Kidney glomerular epithelial cell (primary cell): ENCODE measurements around the gene TOMT.
A peak's percentile ranks its signal among the peaks of the same experiment; 100 is the strongest.

ENCODE experiments used
- DNase-seq: peaks from one replicate; lab custom pipeline; 2025; lab: John Stamatoyannopoulos, UW

The TOMT gene, protein sequence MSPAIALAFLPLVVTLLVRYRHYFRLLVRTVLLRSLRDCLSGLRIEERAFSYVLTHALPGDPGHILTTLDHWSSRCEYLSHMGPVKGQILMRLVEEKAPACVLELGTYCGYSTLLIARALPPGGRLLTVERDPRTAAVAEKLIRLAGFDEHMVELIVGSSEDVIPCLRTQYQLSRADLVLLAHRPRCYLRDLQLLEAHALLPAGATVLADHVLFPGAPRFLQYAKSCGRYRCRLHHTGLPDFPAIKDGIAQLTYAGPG

DNA sequence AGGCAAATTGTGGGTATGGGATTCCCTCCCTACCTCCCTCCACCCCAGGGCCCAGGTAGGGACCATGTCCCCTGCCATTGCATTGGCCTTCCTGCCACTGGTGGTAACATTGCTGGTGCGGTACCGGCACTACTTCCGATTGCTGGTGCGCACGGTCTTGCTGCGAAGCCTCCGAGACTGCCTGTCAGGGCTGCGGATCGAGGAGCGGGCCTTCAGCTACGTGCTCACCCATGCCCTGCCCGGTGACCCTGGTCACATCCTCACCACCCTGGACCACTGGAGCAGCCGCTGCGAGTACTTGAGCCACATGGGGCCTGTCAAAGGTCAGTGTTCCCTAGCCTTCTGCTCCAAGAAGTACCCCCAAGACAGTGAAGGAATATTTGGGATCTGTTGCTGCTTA is at the start of gene TOMT:
Gene TOMT (plus strand): TSS at position 37 of the 400 bp plus-strand sequence. CDS start 28 bp downstream, at position 65.
- DNase-seq, result no peak

DNA sequence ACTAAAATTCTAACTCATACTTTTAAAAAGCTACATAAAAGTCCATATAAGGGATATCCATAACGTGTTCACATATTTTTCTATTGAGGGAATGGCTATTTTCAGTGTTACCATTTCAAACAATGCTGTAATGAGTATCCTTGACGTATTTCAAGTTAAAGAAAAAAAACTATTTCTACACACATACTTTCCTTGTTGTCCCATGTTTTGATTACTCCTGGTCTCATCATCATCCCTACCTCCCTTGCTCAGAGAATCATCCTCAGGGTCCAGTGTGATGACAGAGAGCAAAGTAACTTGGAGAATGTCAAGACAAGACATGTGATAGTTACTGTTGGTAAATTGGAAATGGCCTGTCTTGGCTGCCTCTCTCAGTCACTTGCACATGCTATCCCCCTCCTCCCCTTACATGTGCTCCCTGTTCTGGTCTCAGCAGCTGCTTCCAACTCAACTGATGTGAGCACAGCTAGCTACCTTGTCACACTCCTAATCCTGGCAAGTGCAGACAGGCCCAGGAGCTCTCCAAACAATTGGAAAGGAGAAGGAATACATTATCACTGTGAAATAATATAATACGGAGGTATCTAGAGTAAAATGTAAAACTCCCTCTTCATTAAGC is 47.2 kb upstream of the TOMT start:
- DNase-seq, result no peak

- no peak for DNase-seq
Measured at GRCh38 chr11:72061739-72062396, 43.9 kb upstream of the TOMT start.

DNA sequence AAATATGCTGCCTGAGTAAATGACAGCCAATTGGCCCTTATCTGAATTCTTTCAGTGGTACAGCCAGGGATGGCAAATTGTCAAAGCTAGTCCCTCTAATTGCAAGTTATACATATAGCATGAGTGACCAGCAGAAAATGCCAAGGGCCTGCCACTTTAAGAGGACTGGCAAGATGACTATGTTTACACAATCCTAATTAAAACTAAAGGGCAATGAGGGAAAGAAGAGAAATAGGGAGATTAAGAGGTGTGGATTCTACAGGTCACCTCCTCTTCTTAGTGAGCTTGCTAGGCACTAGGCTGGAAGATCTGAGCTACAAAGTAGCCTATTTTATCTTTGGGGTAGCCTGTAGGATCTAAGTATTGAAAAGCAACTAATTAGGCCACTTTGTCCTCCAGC is 38.9 kb upstream of the TOMT start:
- DNase-seq, result no peak

GRCh38 chr11:72067266-72067665 is 38.5 kb upstream of the TOMT start:
- no peak for DNase-seq

DNA sequence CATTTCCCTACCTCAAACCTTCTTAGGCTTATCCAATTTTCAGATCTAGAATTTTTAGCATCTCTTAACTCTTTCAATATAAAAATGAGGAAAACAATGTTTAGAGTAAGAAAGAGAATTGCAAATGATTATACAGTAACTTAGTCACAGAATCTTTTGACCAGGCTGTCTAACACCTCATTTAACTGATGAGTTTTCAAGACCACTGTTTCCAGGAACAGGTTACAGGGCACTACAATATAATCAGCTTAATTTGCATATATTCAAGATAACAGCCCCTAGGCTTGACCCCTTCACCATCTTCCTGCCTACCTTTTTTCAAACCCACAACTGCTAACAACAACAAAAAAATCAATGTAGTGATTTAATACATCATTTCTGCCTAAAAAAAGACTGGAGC is 38.0 kb upstream of the TOMT start:
- no peak for DNase-seq

GRCh38 chr11:72069200-72069599 is 36.5 kb upstream of the TOMT start:
- DNase-seq, result peak; percentile 15

DNA sequence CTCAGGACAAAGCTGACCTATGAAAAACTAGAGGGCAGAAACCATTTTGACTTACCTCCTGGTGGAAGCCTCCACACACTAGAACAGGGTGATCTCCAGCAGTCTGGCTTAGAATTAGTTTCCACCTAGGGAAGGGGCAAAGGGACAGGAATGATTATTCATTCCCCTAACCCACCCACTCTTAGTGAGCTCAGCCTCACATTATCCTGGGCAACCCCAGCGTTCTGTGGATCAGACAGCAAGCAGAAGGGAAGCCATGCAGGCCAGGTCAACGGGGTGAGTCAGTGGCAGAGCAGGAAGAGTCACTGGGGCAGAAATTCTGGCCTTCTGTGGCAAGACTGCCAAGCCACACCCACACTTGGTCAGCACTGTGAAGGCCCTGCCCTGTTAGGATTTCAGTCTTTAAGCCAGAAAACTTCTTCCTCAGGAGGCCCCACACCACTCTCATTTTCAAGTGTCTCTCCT is 35.9 kb upstream of the TOMT start:
- peak; percentile 92 for DNase-seq

GRCh38 chr11:72070491-72070890 is 35.2 kb upstream of the TOMT start:
- peak; percentile 41 for DNase-seq

DNA sequence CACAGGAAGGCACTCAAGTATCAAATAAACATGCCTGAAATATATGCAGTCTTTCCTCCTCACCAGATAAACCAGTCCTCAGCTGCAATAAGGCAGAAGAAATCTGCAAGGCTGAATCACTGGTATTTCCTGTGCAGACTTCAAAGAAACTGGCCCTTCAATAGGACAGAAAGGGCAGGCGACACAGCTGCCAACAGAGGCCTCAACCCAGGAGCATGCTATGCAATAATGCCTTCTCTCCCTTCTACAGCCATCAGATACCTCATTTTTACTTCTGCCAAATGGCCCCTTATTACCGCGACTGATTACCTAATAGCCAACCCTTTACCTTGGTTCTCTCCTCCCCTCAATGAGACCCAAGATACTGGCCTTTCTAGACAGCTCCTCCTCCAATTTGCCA is 33.4 kb upstream of the TOMT start:
- peak; percentile 41 for DNase-seq

GRCh38 chr11:72075109-72075508 is 30.6 kb upstream of the TOMT start:
- no peak for DNase-seq

GRCh38 chr11:72075756-72076155 is 30.0 kb upstream of the TOMT start:
- DNase-seq, result no peak

GRCh38 chr11:72078477-72078876 is 27.2 kb upstream of the TOMT start:
- DNase-seq, result no peak

GRCh38 chr11:72079819-72080325 is 25.9 kb upstream of the TOMT start:
- no peak for DNase-seq

DNA sequence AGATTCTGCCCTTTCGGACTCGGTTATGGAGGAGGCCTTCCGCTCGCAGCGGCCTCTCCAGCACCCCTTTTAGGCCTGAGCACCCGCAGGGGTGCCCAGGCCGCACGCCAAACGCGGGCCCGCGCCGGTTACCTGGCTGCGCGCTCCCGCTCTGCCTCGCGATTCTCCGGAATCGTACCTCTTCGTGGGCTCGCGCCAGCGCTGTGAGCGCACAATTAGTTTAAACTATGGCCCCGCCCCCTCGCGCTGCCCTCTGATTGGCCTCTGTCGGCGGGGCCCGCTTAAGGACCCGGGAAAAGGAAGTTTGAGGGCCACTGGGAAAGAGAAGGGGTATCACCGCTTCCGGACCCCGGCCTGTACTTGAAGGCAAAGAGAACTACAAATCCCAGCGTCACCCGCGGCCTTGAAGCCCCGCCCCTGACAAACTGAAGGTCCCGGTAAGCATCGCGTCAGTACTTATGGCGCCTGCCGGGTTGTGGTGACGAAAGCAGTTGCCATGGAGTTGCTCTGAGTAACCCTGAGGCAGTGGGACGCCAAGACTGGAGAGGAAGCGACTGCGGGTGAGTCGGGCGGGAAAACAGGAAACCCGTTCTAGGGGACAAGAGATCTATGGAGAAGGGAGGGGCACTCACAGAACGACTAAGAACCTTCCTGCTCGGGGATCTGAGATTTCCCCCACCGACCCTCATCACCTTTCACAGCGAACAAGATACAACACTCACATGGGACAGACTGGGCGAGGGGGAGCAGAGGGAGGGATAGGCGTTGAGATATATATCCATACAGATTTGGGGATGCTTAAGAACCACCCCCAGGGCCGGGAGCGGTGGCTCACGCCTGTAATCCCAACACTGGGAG is 25.2 kb upstream of the TOMT start, which contains the start of the genes LRRC51 and NUMA1:
Gene LRRC51 (plus strand): TSS at position 525 of the 858 bp plus-strand sequence. CDS start 8,234 bp downstream, outside the sequence.
Gene NUMA1 (minus strand): TSS at position 217 of the 858 bp plus-strand sequence. CDS start 44,599 bp downstream, outside the sequence.
- peak; percentile 99 for DNase-seq

DNA sequence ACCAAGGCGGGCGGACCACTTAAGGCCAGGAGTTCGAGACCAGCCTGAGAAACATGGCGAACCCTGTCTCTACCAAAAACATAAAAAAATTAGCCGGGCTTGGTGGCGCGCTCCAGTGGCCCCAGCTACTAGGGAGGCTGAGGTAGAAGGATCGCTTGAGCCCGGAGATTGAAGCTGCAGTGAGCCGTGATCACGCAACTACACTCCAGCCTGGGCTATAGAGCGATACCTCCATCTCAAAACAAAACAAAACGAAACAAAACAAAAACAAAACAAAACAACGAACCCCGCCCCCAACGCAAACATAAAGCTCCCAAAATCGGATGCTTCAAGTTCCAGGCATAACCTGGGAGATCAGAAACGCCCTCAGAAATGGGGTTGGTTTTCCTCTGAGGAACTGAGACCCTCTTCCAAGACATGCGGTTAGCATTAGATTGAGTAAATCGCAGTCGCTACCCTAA is 24.5 kb upstream of the TOMT start:
- DNase-seq, result no peak

- no peak for DNase-seq
Measured at GRCh38 chr11:72081821-72082453, 23.8 kb upstream of the TOMT start.

DNA sequence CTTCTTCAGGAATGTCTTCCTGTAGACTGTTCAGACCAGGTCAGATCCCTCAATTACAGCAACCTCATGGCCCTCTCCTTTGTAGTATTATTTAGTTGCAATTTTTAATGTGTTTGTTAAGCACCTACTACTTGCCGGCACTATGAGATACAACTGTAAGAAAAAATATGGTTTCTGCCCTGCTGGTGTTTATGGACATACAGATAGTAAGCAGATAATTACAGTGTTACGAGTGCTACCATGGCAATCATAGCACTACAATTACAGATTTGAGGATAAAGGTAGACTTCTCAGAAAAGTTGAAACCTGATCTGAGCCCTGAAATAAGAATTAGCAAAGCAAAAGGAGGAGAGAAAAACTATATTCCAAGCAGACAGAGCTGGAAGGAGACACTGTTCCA is 22.3 kb upstream of the TOMT start:
- DNase-seq, result no peak

- DNase-seq, result no peak
Measured at GRCh38 chr11:72084076-72084475, 21.6 kb upstream of the TOMT start.

DNA sequence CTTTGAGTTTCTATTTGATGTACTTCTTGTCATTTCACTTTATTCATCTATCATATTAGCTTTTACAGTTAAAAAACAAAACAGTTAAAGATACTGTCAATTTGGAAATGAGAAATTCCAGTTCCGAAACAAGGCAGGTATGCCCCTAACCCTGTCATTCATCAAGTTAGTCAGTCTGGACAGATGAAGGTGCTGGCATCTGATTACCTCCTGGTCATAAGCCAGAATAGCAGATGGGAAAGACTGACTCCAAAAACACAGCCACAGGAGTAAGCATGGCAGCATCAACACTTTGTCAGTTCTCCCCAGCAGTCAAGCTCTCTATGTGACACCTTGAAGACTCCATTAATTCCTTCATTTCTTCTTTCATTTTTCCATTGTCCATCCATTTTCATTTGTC is 20.8 kb upstream of the TOMT start:
- DNase-seq, result no peak
